Effector memory CD8-positive, alpha-beta T cell (primary cell): ENCODE measurements around the gene GABPB1.

Experiments
- ATAC-seq: fragments of 150-1000 bp; cut with Tn5 transposase; replicated peaks from 2 replicates; pipeline ENCODE4 v1.10.0; 2021; ENCODE audit warnings: mild to moderate bottlenecking, moderate library complexity
- DNase-seq, 3 experiments: peaks; one replicate each; pipeline ENCODE4 v3.0.0; 2021
- H3K27ac Mint-ChIP-seq, 2 donors: one replicate each; pipeline ENCODE4 v1.8.0; 2022; ENCODE audit warnings: mild to moderate bottlenecking in 2 of 2, mixed read lengths in 2 of 2, moderate library complexity in 2 of 2
- H3K27me3 Mint-ChIP-seq, 2 donors: one replicate each; pipeline ENCODE4 v1.8.0; 2022; ENCODE audit warnings: mixed read lengths in 2 of 2
- H3K36me3 Mint-ChIP-seq: one replicate; pipeline ENCODE4 v1.8.0; 2022; ENCODE audit warnings: mild to moderate bottlenecking, moderate library complexity, mixed read lengths; ENCODE audit not compliant: insufficient read depth
- H3K4me1 Mint-ChIP-seq, 2 donors: one replicate each; pipeline ENCODE4 v1.8.0; 2022; ENCODE audit warnings: low read depth in 2 of 2, mixed read lengths in 2 of 2
- H3K4me3 Mint-ChIP-seq, 2 donors: one replicate each; pipeline ENCODE4 v1.8.0; 2022; ENCODE audit warnings: mild to moderate bottlenecking in 2 of 2, mixed read lengths in 2 of 2, moderate library complexity in 2 of 2
- H3K9me3 Mint-ChIP-seq, 2 donors: one replicate each; pipeline ENCODE4 v1.8.0; 2022; ENCODE audit warnings: mixed read lengths in 2 of 2

Gene GABPB1

GRCh38 chr15:50333229-50333628, 21.8 kb downstream of the GABPB1 start:
- H3K9me3 Mint-ChIP-seq, result no peaks in the 10 kb centered on the region
- no peak for ATAC-seq
- H3K4me3 Mint-ChIP-seq, result no peak overlapping the region
- H3K27ac Mint-ChIP-seq, result no peak overlapping the region
- no peaks in the 10 kb centered on the region for H3K27me3 Mint-ChIP-seq
- H3K4me1 Mint-ChIP-seq, result peaks cover 5 to 15% of the 10 kb centered on the region in 2 donors
- DNase-seq, result no peak
- peaks cover 13% of the 10 kb centered on the region for H3K36me3 Mint-ChIP-seq

- no peak for DNase-seq
- H3K36me3 Mint-ChIP-seq, result peaks cover 13% of the 10 kb centered on the region
- no peak overlapping the region for H3K4me3 Mint-ChIP-seq
- H3K27me3 Mint-ChIP-seq, result no peaks in the 10 kb centered on the region
- H3K27ac Mint-ChIP-seq, result peak overlapping the region in 1 of 2 donors; percentile 44
- peaks cover 5 to 15% of the 10 kb centered on the region in 2 donors for H3K4me1 Mint-ChIP-seq
- H3K9me3 Mint-ChIP-seq, result no peaks in the 10 kb centered on the region
- no peak for ATAC-seq
Observed at GRCh38 chr15:50330921-50331320, 24.1 kb downstream of the GABPB1 start.

- Mint-ChIP-seq H3K36me3 (peaks cover 8% of the 10 kb centered on the region), H3K9me3 (no peaks in the 10 kb centered on the region), H3K4me1 (peaks cover 7 to 10% of the 10 kb centered on the region in 2 donors), H3K27ac (no peak overlapping the region), H3K27me3 (no peaks in the 10 kb centered on the region), H3K4me3 (no peak overlapping the region)
- DNase-seq, result no peak
- no peak for ATAC-seq
Observed at GRCh38 chr15:50328116-50328515, 26.9 kb downstream of the GABPB1 start.

- no peaks in the 10 kb centered on the region for H3K9me3 Mint-ChIP-seq
- H3K4me3 Mint-ChIP-seq, result no peak overlapping the region
- no peak for ATAC-seq
- H3K27me3 Mint-ChIP-seq, result no peaks in the 10 kb centered on the region
- peaks cover 3% of the 10 kb centered on the region for H3K36me3 Mint-ChIP-seq
- peak overlapping the region; percentile 55 to 81 for H3K27ac Mint-ChIP-seq
- no peak for DNase-seq
- peaks cover 12 to 14% of the 10 kb centered on the region in 2 donors for H3K4me1 Mint-ChIP-seq
Observed at GRCh38 chr15:50321680-50322210, 33.3 kb downstream of the GABPB1 start.

- H3K4me1 Mint-ChIP-seq, result peaks cover 12 to 14% of the 10 kb centered on the region in 2 donors
- DNase-seq, result no peak
- no peaks in the 10 kb centered on the region for H3K9me3 Mint-ChIP-seq
- H3K4me3 Mint-ChIP-seq, result no peak overlapping the region
- ATAC-seq, result no peak
- H3K27ac Mint-ChIP-seq, result peak overlapping the region; percentile 7 to 26
- no peaks in the 10 kb centered on the region for H3K27me3 Mint-ChIP-seq
- peaks cover 3% of the 10 kb centered on the region for H3K36me3 Mint-ChIP-seq
Observed at GRCh38 chr15:50320504-50320903, 34.5 kb downstream of the GABPB1 start.

GRCh38 chr15:50318697-50319096, 36.3 kb downstream of the GABPB1 start:
- ATAC-seq, result peak; percentile 55

GRCh38 chr15:50315814-50316630, 39.0 kb downstream of the GABPB1 start:
- H3K36me3 Mint-ChIP-seq, result peaks cover 3% of the 10 kb centered on the region
- no peaks in the 10 kb centered on the region for H3K27me3 Mint-ChIP-seq
- no peaks in the 10 kb centered on the region for H3K9me3 Mint-ChIP-seq
- peak; percentile 70 for ATAC-seq
- no peak for DNase-seq
- no peak overlapping the region for H3K27ac Mint-ChIP-seq
- H3K4me1 Mint-ChIP-seq, result peaks cover 7 to 18% of the 10 kb centered on the region in 2 donors
- H3K4me3 Mint-ChIP-seq, result no peak overlapping the region

More at GRCh38 chr15:50318697-50319096, 36.3 kb downstream of the GABPB1 start:
- Mint-ChIP-seq H3K27ac (peak overlapping the region; percentile 82 to 87), H3K9me3 (no peaks in the 10 kb centered on the region), H3K4me1 (peaks cover 11 to 14% of the 10 kb centered on the region in 2 donors), H3K4me3 (peak overlapping the region; percentile 66 to 67), H3K36me3 (peaks cover 3% of the 10 kb centered on the region), H3K27me3 (no peaks in the 10 kb centered on the region)
- DNase-seq, result no peak

- Mint-ChIP-seq H3K4me3 (no peak overlapping the region), H3K27ac (peak overlapping the region in 1 of 2 donors; percentile 29), H3K36me3 (peaks cover 7% of the 10 kb centered on the region), H3K4me1 (peaks cover 0 to 4% of the 10 kb centered on the region in 2 donors), H3K27me3 (no peaks in the 10 kb centered on the region), H3K9me3 (no peaks in the 10 kb centered on the region)
- no peak for DNase-seq
- no peak for ATAC-seq
Observed at GRCh38 chr15:50312636-50313035, 42.4 kb downstream of the GABPB1 start.

- no peak overlapping the region for H3K27ac Mint-ChIP-seq
- no peaks in the 10 kb centered on the region for H3K9me3 Mint-ChIP-seq
- ATAC-seq (no peak), DNase-seq (no peak)
- no peak overlapping the region for H3K4me3 Mint-ChIP-seq
- H3K4me1 Mint-ChIP-seq, result peaks cover 0 to 4% of the 10 kb centered on the region in 2 donors
- H3K27me3 Mint-ChIP-seq, result no peaks in the 10 kb centered on the region
- H3K36me3 Mint-ChIP-seq, result peaks cover 38% of the 10 kb centered on the region
Observed at GRCh38 chr15:50307799-50308198, 47.2 kb downstream of the GABPB1 start.

GRCh38 chr15:50304836-50305235, 50.2 kb downstream of the GABPB1 start:
- no peak for ATAC-seq
- Mint-ChIP-seq H3K4me3 (no peak overlapping the region), H3K9me3 (no peaks in the 10 kb centered on the region), H3K36me3 (peaks cover 59% of the 10 kb centered on the region), H3K27me3 (no peaks in the 10 kb centered on the region), H3K27ac (no peak overlapping the region), H3K4me1 (no peaks in the 10 kb centered on the region)
- no peak for DNase-seq

- no peak for ATAC-seq
- peaks cover 70% of the 10 kb centered on the region for H3K36me3 Mint-ChIP-seq
- H3K9me3 Mint-ChIP-seq, result no peaks in the 10 kb centered on the region
Observed at GRCh38 chr15:50302581-50302980, 52.4 kb downstream of the GABPB1 start.

GRCh38 chr15:50298340-50298739, 56.7 kb downstream of the GABPB1 start:
- ATAC-seq, result no peak

More at GRCh38 chr15:50302581-50302980, 52.4 kb downstream of the GABPB1 start:
- Mint-ChIP-seq H3K4me1 (no peaks in the 10 kb centered on the region), H3K27me3 (no peaks in the 10 kb centered on the region), H3K27ac (peak overlapping the region; percentile 46), H3K4me3 (no peak overlapping the region)
- DNase-seq, result no peak

GRCh38 chr15:50295966-50296365, 59.0 kb downstream of the GABPB1 start:
- Mint-ChIP-seq H3K27ac (no peak overlapping the region), H3K4me3 (no peak overlapping the region), H3K27me3 (no peaks in the 10 kb centered on the region), H3K36me3 (peaks cover 41% of the 10 kb centered on the region), H3K9me3 (no peaks in the 10 kb centered on the region), H3K4me1 (no peaks in the 10 kb centered on the region)
- ATAC-seq (no peak), DNase-seq (no peak)

More at GRCh38 chr15:50298340-50298739, 56.7 kb downstream of the GABPB1 start:
- no peaks in the 10 kb centered on the region for H3K9me3 Mint-ChIP-seq
- no peaks in the 10 kb centered on the region for H3K27me3 Mint-ChIP-seq
- no peak for DNase-seq
- no peak overlapping the region for H3K27ac Mint-ChIP-seq
- peaks cover 56% of the 10 kb centered on the region for H3K36me3 Mint-ChIP-seq
- H3K4me1 Mint-ChIP-seq, result no peaks in the 10 kb centered on the region
- no peak overlapping the region for H3K4me3 Mint-ChIP-seq

GRCh38 chr15:50289749-50290148, 65.2 kb downstream of the GABPB1 start:
- H3K4me3 Mint-ChIP-seq, result no peak overlapping the region
- H3K27me3 Mint-ChIP-seq, result no peaks in the 10 kb centered on the region
- no peak for ATAC-seq
- no peaks in the 10 kb centered on the region for H3K9me3 Mint-ChIP-seq
- H3K27ac Mint-ChIP-seq, result no peak overlapping the region
- DNase-seq, result no peak
- H3K4me1 Mint-ChIP-seq, result no peaks in the 10 kb centered on the region
- peaks cover 13% of the 10 kb centered on the region for H3K36me3 Mint-ChIP-seq
